ENCODE results near the gene SLC25A18.

SLC25A18 gene

GRCh38 chr22:17590586-17590985, 27.3 kb downstream of the SLC25A18 start:
- TF ChIP-seq, protein P1, sequence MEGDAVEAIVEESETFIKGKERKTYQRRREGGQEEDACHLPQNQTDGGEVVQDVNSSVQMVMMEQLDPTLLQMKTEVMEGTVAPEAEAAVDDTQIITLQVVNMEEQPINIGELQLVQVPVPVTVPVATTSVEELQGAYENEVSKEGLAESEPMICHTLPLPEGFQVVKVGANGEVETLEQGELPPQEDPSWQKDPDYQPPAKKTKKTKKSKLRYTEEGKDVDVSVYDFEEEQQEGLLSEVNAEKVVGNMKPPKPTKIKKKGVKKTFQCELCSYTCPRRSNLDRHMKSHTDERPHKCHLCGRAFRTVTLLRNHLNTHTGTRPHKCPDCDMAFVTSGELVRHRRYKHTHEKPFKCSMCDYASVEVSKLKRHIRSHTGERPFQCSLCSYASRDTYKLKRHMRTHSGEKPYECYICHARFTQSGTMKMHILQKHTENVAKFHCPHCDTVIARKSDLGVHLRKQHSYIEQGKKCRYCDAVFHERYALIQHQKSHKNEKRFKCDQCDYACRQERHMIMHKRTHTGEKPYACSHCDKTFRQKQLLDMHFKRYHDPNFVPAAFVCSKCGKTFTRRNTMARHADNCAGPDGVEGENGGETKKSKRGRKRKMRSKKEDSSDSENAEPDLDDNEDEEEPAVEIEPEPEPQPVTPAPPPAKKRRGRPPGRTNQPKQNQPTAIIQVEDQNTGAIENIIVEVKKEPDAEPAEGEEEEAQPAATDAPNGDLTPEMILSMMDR (IDR thresholded peaks at IDR 0.05; ENCODE audit: low read depth, low read length): no peak
- peaks cover 29% of the 10 kb centered on the region for H3K36me3 ChIP-seq
- H3K4me1 ChIP-seq: no peaks in the 10 kb centered on the region
- DNase-seq: no peak
- H3K9me3 ChIP-seq: no peaks in the 10 kb centered on the region
- no peaks in the 10 kb centered on the region for H3K27me3 ChIP-seq
- no peak overlapping the region for H3K4me3 ChIP-seq (ENCODE audit: low read depth, low read length)

DNA sequence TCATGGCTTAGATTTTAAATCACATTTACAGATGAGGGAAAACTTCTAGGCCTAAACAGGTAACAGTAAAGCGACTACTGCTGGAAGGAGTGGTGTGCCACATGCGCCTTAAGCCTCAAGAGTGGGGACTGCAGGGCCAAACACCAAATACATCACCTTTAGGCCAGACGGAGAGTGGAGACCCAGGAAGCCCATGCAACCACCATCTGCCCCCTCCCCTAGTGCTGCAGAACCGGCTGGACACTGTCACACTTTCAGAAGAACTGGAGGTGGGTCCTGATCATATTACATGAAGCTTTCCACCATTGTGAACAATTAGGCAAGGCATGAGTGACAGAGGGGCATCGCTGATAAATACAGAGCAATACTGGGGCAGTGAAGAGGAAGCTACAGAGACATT, 28.9 kb downstream of the SLC25A18 start:
- no peak overlapping the region for H3K4me3 ChIP-seq (ENCODE audit: low read depth, low read length)
- H3K4me1 ChIP-seq: no peaks in the 10 kb centered on the region
- TF ChIP-seq, protein P1 (IDR thresholded peaks at IDR 0.05; ENCODE audit: low read depth, low read length): no peak
- H3K9me3 ChIP-seq: no peaks in the 10 kb centered on the region
- no peaks in the 10 kb centered on the region for H3K27me3 ChIP-seq
- H3K36me3 ChIP-seq: peaks cover 42% of the 10 kb centered on the region
- DNase-seq: no peak

DNA sequence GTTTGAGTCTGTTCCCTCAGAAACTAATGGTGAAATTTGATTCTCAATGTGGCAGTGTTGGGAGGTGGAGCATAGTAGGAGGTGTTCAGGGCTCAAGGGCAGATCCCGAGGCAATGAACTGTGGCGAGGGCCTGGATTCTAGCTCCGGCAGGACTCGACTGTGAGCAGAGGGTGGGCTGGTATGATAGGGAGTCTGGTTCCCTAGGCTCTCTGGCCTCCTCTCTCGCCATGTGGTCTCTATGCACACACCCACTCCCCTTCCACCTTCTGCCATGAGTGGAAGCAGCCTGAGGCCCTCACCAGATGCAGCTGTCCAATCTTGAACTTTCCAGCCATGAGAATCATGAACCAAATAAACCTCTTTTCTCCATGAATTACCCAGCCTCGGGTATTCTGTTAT, 32.9 kb downstream of the SLC25A18 start:
- Histone ChIP-seq H3K36me3 (peaks cover 64% of the 10 kb centered on the region), H3K4me3 (ENCODE audit: low read depth, low read length) (no peak overlapping the region), H3K27me3 (no peaks in the 10 kb centered on the region), H3K4me1 (no peaks in the 10 kb centered on the region; the same call in 1 of the 2 replicates), H3K9me3 (no peaks in the 10 kb centered on the region)
- TF ChIP-seq, protein P1 (IDR thresholded peaks at IDR 0.05; ENCODE audit: low read depth, low read length): no peak
- DNase-seq: no peak

DNA sequence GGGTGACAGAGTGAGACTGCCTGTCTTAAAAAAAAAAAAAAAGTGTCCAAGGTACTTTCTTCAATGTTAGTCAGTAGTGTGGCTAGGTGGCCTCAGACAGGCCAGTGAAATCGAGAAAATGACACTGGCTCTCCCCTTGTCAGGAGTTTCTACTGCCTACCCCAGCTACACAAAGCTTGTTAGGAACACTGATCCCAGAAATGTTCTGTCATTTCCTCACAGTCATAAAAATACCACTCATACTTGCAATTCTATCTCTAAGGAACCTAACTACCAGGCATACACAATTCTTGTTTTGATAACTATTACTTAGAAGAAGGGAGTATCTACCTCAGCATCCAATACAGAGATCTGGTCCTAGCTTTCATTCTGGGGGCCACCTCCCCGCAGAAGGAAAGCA, 33.9 kb downstream of the SLC25A18 start:
- TF ChIP-seq, protein P1 (IDR thresholded peaks at IDR 0.05; ENCODE audit: low read depth, low read length): no peak
- Histone ChIP-seq H3K4me3 (ENCODE audit: low read depth, low read length) (no peak overlapping the region), H3K9me3 (no peaks in the 10 kb centered on the region), H3K4me1 (peaks cover 3% of the 10 kb centered on the region; the same call in 1 of the 2 replicates), H3K36me3 (peaks cover 64% of the 10 kb centered on the region), H3K27me3 (no peaks in the 10 kb centered on the region)
- no peak for DNase-seq

GRCh38 chr22:17598318-17598717, 35.0 kb downstream of the SLC25A18 start:
- no peak for DNase-seq
- Histone ChIP-seq H3K4me3 (ENCODE audit: low read depth, low read length) (no peak overlapping the region), H3K27me3 (no peaks in the 10 kb centered on the region), H3K4me1 (peaks cover 3% of the 10 kb centered on the region; the same call in 1 of the 2 replicates), H3K36me3 (peaks cover 53% of the 10 kb centered on the region), H3K9me3 (no peaks in the 10 kb centered on the region)
- TF ChIP-seq, protein P1 (IDR thresholded peaks at IDR 0.05; ENCODE audit: low read depth, low read length): no peak

DNA sequence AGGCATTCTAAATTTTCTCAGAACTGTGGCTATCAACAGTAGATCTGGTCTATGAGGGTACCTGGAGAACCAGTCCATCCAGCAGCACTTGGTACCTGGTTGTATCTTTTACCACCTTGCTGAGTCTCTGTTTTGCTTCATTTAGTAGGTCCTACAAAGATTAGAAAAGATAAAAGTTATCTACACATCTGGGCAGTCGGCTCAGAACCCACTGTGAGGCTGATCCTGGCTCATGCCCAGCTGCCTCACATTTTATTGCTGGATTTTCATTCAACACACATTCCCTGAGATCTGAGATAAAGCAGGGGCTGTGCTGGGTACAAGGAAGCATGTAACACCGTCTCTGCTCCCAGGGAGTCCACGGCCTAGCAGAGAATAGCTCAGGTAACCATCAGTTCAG, 37.7 kb downstream of the SLC25A18 start:
- Histone ChIP-seq H3K27me3 (no peaks in the 10 kb centered on the region), H3K9me3 (no peaks in the 10 kb centered on the region), H3K4me3 (ENCODE audit: low read depth, low read length) (no peak overlapping the region), H3K4me1 (peaks cover 3% of the 10 kb centered on the region; the same call in 1 of the 2 replicates), H3K36me3 (peaks cover 46% of the 10 kb centered on the region)
- DNase-seq: no peak
- TF ChIP-seq, protein P1 (IDR thresholded peaks at IDR 0.05; ENCODE audit: low read depth, low read length): no peak

Data from BE2C (cell line).